ENCODE measurements around the gene IL3.

The IL3 gene

GRCh38 chr5:132044207-132044606, 16.2 kb upstream of the IL3 start:
- Histone ChIP-seq H3K9me2 (replicated peaks; ENCODE audit: control insufficient read depth, low read length) (no peaks in the 10 kb centered on the region), H3K27me3 (ENCODE audit: control insufficient read depth, low read length) (peaks cover 9% of the 10 kb centered on the region; the same call in 1 of the 2 replicates), H3K27ac (ENCODE audit: low read depth, low read length) (no peak overlapping the region), H3K4me3 (ENCODE audit: low read length) (no peak overlapping the region), H3K36me3 (ENCODE audit: control insufficient read depth, low read length) (no peaks in the 10 kb centered on the region), H3K9me3 (ENCODE audit: control insufficient read depth, insufficient read depth, low read length) (no peaks in the 10 kb centered on the region), H3K4me2 (ENCODE audit: low read length) (no peak overlapping the region), H3K79me2 (ENCODE audit: control insufficient read depth, low read length) (no peaks in the 10 kb centered on the region), H4K20me1 (ENCODE audit: control insufficient read depth, insufficient read depth, low read depth, low read length) (no peaks in the 10 kb centered on the region), H3K4me1 (ENCODE audit: control insufficient read depth, low read length) (no peaks in the 10 kb centered on the region), H3F3A (ENCODE audit: control insufficient read depth, insufficient read depth) (no peaks in the 10 kb centered on the region)
- TF ChIP-seq CTCF (IDR thresholded peaks at IDR 0.05; ENCODE audit: low read depth, low read length, poor library complexity, severe bottlenecking) (no peak), EZH2phosphoT487 (IDR thresholded peaks at IDR 0.05; ENCODE audit: borderline replicate concordance, low read length) (no peak)

GRCh38 chr5:132046880-132047299, 13.6 kb upstream of the IL3 start:
- 0 out of 2 replicates have a peak, but pooled peaks cover 3% of the 10 kb centered on the region for H3K27me3 ChIP-seq (ENCODE audit: control insufficient read depth, low read length)
- H4K20me1 ChIP-seq (ENCODE audit: control insufficient read depth, insufficient read depth, low read depth, low read length): no peaks in the 10 kb centered on the region
- H3K9me2 ChIP-seq (replicated peaks; ENCODE audit: control insufficient read depth, low read length): no peaks in the 10 kb centered on the region
- no peaks in the 10 kb centered on the region for H3K79me2 ChIP-seq (ENCODE audit: control insufficient read depth, low read length)
- no peaks in the 10 kb centered on the region for H3F3A ChIP-seq (ENCODE audit: control insufficient read depth, insufficient read depth)
- no peaks in the 10 kb centered on the region for H3K36me3 ChIP-seq (ENCODE audit: control insufficient read depth, low read length)
- H3K9me3 ChIP-seq (ENCODE audit: control insufficient read depth, insufficient read depth, low read length): no peaks in the 10 kb centered on the region
- H3K4me1 ChIP-seq (ENCODE audit: control insufficient read depth, low read length): no peaks in the 10 kb centered on the region
- H3K4me2 ChIP-seq (ENCODE audit: low read length): no peak overlapping the region
- TF ChIP-seq CTCF (IDR thresholded peaks at IDR 0.05; ENCODE audit: low read depth, low read length, poor library complexity, severe bottlenecking) (no peak), EZH2phosphoT487 (IDR thresholded peaks at IDR 0.05; ENCODE audit: borderline replicate concordance, low read length) (no peak)
- no peak overlapping the region for H3K4me3 ChIP-seq (ENCODE audit: low read length)
- H3K27ac ChIP-seq (ENCODE audit: low read depth, low read length): no peak overlapping the region

- no peak for TF ChIP-seq EZH2phosphoT487 (IDR thresholded peaks at IDR 0.05; ENCODE audit: borderline replicate concordance, low read length)
- no peak for TF ChIP-seq CTCF (IDR thresholded peaks at IDR 0.05; ENCODE audit: low read depth, low read length, poor library complexity, severe bottlenecking)
- Histone ChIP-seq H4K20me1 (ENCODE audit: control insufficient read depth, insufficient read depth, low read depth, low read length) (no peaks in the 10 kb centered on the region), H3K9me3 (ENCODE audit: control insufficient read depth, insufficient read depth, low read length) (no peaks in the 10 kb centered on the region)
These were observed 11.4 kb upstream of the IL3 start for GRCh38 chr5:132049093-132049492.

More at GRCh38 chr5:132049093-132049492, 11.4 kb upstream of the IL3 start:
- Histone ChIP-seq H3K36me3 (ENCODE audit: control insufficient read depth, low read length) (no peaks in the 10 kb centered on the region), H3F3A (ENCODE audit: control insufficient read depth, insufficient read depth) (no peaks in the 10 kb centered on the region), H3K4me3 (ENCODE audit: low read length) (no peak overlapping the region), H3K4me1 (ENCODE audit: control insufficient read depth, low read length) (no peaks in the 10 kb centered on the region), H3K4me2 (ENCODE audit: low read length) (no peak overlapping the region), H3K79me2 (ENCODE audit: control insufficient read depth, low read length) (no peaks in the 10 kb centered on the region), H3K27me3 (ENCODE audit: control insufficient read depth, low read length) (no peaks in the 10 kb centered on the region), H3K9me2 (replicated peaks; ENCODE audit: control insufficient read depth, low read length) (no peaks in the 10 kb centered on the region), H3K27ac (ENCODE audit: low read depth, low read length) (no peak overlapping the region)
